SK-N-SH treated with all-trans-retinoic acid at 6 μM for 48 hours (cell line): Measurements from ENCODE around the gene PCBP3.

ENCODE experiments used
- TCF4 ChIP-seq: fragments of 250-450 bp; sonication (Bioruptor Pico); IDR thresholded peaks from 2 replicates; pipeline ENCODE4 v1.8.0; 2021; ENCODE audit warnings: mild to moderate bottlenecking, moderate library complexity, borderline replicate concordance
- TOX ChIP-seq: fragments of 250-450 bp; sonication (Bioruptor Pico); IDR thresholded peaks from 2 replicates; pipeline ENCODE4 v1.8.0; 2021; ENCODE audit warnings: mild to moderate bottlenecking, moderate library complexity, borderline replicate concordance

DNA sequence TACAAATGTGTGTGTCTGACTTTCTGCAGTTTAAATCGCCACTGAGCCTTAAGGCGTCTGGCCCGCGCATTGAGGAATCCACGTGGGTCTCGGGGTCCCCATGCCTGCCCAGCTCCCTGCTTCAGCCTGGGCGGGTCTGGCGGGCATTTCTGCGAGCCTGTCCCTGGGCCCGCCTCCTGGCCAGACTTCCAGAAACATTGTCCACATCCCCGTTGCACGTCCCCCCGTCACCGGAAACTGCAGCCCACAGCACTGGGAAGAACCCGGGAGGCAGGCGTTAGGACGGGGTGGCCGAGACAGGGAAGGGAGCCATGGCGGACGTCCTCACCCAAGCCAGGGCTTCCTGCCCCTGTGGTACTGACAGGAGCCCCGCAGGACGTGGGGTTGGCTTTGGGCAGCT, 225.0 kb downstream of the PCBP3 start:
- TF ChIP-seq TCF4 (no peak), TOX (no peak)
